SKM-1 treated with dmso at 0.1 percent for 144 hours (cell line): ENCODE data around the gene KIF13A.
"Not testable (repeated sequence)": the region's sequence is repeated elsewhere in the genome, so short reads cannot be mapped to it uniquely, and the experiment has no call there.

ENCODE experiments used
- DNase-seq: peaks from one replicate; lab custom pipeline; 2025; ENCODE audit not compliant: unreplicated experiment; lab: John Stamatoyannopoulos, UW

The KIF13A gene

DNA sequence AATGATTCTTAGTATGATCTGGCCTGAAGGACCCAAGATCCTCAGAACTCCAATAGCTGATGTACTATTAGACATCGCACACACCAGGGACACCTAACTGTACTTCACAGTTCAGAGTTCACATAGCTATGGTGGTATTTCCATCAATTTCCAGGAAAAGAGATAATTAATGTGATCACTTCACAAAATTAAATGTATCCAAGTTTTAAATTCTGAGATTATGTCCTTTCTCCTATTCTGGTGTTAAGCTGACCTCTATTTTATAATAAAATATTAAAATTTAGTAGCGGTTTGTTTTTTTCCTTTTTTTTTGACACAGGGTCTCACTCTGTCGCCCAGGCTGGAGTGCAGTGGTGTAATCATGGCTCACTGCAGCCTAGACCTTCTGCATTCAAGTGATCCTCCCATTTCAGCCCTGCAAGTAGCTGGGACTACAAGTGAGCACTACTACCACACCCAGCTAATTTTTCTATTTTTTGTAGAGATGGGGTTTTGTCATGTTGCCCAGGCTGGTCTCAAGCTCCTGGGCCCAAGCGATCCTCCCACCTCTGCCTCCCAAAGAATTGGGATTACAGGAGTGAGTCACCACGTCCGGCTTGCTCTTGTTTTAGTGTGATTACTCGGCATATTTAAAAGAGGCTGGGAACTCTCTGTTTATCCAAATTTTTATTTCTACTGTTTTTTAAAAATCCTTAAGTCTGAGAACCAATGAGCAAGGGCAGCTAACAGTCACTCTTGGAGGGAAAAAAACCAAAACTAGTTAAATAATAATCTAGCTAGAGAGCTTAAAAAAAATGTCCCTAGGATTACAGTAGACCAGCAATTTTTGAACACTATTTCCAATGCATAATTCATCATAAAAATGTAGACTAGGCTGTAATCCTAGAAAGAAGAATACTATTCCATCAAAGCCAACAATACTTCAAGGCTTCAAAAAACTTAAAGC lies 16.0 kb downstream of the KIF13A start:
- DNase-seq: no peak

DNA sequence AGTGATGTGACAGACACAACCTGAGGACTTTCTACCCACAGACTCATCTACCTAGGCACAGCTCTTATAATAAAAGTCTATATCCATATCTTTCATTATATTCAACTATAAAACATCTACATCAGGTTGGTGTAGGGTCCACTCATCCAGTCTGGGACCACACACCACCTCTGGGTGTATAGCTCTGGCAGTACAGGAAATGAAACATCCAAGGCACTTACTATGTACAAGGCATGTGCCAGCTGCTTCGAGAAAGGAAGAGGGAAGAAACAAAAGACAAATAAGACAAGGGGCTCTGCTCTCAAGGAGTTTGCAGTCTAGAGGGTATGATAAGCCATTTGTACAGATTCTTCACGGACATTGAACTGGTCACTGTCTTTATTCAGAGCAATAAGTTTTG lies 18.6 kb downstream of the KIF13A start:
- DNase-seq: no peak

DNA sequence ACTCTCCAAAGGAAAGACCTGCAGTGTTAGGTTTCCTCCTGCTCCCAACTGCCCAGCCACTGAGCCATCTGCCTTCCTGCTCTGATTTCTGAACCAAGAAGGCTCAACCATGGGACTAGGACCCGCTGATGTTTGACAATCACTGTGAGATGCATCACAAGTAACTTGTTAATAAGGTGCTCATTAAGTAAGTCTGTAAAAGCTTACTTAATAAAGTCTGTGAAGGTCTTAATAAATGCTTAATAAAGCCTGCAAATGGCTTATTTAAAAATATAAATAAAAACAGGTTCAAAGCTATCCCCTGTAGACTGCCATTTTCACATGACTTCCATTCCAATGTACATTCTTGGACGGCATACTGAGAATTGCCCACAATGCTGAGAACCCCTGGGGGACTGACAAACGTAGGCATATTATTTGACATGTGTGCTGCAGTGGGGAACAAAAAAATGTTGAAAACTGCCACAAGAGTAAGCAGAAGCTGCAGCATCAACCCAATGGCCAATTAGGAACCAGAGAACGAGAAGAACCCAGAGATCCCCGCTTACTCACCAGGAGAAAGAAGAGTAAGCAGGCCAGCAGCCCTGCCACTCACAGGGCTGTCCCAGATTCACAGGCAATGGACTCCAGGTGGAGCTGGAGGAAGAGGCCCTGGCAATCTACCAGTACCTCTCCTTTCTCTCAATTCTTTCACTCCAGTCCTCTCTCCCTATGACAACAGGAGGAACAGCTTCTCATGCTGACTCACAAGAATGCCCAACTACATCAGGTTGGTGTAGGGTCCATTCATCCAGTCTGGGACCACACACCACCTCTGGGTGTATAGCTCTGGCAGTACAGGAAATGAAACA lies 19.5 kb downstream of the KIF13A start:
- DNase-seq: no peak

DNA sequence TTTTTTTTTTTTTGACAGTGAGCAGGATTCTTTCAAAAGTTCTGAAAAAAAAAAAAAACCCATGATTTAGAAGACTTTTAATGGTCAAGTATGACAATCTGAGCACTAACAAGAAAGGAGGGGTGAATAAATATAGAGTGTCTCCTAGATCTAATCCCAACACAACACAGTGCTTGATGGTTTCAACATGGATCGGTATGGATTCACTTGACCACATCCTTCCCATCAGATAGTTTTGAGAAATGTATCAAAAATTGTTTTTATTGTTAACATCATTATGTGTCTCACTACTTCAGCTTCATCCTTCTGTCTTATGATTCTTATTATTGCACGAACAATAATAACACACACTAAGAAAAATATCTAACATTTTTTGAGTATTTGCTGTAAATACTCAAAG lies 21.0 kb downstream of the KIF13A start:
- no peak for DNase-seq

DNA sequence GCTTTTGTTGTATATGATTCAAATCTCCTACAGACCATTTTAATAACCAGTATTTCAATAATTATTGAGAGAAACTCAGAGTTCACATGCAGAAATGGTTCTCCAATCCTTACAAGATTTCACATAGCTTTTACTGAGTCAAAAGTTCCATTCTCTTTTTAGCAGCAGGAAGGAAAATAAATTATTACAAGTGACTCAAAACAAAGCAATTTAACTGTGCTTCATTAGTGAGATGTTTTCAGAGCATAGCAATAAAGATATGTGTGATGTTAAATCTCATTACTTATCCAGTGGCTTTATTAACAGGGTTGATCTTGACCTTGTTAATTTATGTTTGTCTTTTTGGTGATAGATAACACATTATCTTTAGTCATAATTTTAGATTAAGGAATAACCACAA lies 22.0 kb downstream of the KIF13A start:
- no peak for DNase-seq

DNA sequence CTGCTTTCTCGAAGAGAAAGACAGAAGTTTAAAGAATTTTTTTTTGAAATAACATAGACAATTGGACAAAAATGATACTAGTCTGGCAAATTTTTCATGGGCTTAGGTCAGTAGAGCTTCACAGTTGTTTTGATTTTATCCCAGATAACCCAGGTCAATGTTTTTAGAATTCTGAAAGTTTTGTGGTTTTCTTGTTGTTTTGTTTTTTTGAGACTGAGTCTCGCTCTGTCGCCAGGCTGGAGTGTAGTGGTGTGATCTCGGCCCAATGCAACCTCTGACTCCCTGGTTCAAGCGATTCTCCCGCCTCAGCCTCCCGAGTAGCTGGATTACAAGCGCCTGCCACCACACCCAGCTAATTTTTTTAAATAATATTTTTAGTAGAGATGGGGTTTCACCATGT lies 22.8 kb downstream of the KIF13A start:
- no peak for DNase-seq

DNA sequence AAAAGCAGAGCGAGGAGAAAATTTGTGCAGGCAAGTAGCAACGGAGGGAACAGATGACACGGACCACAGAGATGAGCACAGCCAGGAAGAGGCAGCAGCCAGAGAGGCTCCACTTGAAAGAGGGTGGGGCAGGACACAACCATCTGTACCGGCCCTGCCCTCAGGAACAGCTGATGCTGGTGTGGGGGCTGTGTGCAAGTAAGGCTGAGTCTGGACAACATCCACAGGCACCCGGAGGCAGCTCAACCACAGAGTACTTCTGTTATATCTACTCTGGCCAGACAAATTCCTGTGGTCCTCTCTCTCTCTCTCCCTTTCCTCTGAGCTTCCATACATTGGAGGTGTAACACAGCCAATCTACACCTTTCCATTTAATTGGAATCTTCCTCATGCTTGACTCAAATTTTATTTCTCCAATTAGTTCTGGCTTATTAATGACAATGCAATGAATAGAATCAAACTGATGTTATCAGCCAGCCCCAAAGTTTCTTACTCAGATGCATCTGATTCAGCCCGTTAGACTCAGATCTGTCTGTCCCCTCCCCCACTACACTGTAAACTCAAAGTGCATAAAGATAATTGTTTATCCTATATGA lies 24.9 kb downstream of the KIF13A start:
- no peak for DNase-seq

DNA sequence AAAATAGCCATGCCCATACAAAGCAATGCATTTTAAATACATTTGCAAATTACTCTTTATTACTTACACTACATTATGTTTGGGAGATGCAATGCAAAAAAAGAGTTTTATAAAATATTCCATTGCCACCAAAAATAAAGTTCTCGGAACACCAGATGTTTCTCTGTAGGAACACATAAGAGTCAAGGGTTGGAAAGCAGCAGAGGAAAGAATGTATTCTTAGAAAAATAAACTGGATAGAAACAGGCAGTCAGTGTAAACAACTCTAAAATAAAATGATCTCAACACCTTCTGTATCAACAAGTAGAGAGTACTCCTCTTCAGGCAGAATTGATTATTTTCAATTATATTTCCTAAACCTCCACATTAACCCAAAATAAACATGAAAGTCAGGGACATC lies 28.1 kb downstream of the KIF13A start:
- no peak for DNase-seq

DNA sequence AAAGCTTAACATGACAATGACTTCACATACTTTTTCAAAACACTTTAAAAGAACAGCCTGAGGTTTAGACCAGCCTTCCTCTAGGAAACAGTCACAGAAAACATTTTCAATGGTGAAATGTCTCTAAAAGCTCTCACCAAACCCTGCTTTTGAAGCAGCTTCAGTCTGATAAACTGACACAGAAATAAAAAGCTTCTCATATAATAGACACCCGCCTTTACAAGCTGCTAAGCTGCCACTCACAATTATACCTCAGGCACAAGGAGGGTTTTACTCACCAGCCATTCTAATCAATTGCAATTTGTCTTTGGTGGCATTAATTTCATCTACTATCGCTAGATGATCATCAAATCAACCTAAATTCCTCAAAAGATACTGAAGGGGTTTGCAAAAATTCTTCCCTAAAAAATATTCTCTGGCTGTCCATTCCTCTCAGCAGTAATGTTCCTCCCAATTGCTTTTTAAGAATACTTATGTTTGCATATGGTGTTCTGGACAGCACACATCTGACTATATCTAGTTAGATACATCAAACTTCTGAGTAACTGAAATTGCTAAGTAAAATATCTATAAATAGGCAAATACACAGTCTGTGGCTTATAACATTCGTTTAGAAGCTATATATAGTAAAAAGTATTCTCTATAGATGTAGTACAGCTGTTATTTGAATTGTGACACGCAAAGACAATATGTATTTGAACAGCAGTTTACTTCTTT lies 29.4 kb downstream of the KIF13A start:
- no peak for DNase-seq

DNA sequence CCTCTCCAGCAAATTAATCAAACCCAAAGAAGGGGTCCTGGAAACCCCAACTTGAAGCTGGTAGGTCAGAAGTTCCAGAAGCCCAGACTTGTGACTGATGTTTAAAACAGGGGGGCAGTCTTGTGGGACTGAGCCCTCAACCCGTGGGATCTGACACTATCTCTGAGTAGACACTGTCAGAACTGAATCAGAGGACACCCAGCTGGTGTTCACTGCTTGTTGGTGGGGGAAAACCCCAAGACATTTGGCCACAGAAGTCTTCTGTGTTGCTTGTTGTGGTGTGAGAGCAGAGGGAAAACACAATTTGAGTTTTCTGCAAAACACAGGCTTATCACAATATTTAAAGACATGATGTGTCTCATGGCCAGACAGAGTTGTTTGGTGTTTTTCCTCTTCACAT lies 29.9 kb downstream of the KIF13A start:
- no peak for DNase-seq

DNA sequence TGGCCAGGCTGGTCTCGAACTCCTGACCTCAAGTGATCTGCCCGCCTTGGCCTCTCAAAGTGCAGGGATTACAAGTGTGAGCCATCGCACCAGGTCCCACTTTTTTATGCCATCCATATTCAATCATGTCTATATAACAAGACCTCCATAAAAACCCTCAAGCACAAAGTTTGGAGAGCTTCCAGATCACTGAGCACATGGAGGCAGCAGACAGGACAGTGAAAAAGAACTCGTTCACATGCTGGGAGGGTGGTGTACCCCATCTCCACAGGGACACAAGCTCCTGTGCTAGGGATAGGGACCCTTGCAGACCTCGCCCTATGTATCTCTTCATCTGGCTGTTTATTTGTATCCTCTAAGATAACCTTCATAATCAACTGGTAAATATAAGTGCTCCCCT lies 30.3 kb downstream of the KIF13A start:
- DNase-seq: no peak

DNA sequence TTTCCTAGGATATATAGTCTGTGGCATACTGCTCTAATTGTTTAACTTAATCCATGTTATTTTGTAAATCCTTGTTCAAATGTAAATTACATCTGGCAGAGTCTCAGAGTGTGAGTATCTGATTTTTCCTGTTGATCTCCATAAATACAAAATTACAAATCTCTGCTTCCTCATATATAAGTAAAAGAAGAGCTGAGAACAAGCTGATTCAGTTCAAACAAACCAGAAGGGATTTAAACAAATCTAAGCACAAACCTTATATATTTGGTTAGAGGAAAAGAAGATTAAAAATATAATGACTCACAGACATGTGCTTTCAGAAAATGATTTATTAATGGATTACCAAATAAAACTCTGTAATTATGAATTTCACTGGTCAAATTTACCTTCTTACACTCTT lies 37.3 kb downstream of the KIF13A start:
- no peak for DNase-seq

DNA sequence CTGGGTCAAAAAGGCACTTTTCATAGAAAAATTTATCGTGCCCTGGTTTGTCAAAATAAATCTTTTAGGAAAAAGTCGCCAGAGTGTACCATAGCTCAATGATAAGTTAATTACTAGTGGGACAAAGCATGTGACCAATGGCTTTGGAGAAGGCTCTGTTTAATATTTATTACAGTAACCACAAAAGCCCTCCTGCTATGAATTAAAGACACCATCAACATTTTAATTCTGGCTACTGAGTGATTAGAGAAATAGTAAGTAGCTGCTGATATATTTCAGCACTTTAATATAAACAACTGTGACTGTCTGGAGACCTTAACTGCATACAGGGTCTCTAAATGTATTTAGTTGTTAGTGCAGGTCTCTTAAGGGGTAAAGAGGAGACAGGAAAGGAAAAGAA lies 38.3 kb downstream of the KIF13A start:
- DNase-seq: no peak

DNA sequence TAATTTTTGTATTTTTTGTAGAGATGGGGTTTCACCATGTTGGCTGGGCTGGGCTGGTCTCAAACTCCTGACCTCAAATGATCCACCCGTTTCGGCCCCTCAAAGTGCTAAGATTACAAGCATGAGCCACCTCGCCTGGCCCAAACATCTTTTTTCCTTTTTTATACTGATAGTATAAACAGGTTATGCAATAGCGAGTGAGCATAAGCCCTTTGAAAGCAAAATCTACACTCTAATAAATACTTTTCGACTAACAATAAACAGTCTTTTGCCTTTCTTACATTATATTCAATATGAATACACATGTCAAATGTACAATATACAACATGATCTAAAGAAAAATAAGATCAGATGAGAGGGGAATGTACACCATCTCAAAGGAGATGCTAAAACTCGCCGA lies 38.7 kb downstream of the KIF13A start:
- no peak for DNase-seq

DNA sequence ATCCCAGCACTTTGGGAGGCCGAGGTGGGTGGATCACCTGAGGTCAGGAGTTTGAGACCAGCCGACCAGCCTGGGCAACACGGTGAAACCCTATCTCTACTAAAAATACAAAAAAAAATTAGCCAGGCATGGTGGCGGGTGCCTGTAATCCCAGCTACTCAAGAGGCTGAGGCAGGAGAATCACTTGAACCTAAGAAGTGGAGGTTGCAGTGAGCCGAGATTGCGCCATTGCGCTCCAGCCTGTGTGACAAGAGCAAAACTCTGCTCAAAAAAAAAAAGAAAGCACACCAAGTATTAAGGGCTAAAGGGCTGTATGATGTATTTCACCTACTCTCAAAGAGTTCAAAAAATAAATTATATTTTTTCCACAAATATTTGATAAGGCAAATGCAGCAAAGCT lies 39.9 kb downstream of the KIF13A start:
- not testable (repeated sequence) for DNase-seq

DNA sequence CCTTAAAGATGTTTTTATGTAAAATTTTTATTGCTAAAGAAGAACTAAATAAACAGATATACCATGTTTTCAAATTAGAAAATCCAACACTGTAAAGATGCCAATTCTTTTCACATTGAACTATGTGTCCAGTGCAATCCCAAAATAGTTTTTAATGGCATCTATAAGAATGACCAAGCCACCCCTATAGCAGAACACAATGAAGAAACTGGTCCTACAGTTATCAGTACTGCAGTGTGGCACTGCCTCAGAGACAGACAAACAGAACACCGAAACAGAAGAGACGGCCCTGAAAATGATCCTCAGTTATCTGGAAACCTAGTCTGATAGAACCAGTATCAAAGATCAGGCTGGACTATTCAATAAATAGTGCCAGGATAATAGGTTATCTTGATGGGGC lies 41.9 kb downstream of the KIF13A start:
- DNase-seq: no peak

DNA sequence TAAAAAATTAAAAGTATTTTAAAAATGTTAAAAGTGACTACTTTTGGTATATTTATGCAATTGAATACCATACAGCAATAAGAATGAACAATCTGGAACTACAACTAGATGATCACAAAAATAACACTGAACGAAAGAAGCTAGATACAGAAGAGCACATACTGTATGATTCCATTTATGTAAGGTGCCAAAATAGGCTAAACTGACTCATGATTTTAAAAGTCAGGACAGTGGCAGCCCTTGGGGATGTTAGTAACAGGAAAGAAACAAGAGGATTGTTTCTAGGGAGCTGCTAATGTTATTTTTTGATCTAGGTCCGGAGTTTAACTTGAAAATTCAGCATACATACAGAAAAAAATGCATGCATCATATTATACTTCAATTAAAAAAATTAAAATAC lies 42.3 kb downstream of the KIF13A start:
- no peak for DNase-seq

DNA sequence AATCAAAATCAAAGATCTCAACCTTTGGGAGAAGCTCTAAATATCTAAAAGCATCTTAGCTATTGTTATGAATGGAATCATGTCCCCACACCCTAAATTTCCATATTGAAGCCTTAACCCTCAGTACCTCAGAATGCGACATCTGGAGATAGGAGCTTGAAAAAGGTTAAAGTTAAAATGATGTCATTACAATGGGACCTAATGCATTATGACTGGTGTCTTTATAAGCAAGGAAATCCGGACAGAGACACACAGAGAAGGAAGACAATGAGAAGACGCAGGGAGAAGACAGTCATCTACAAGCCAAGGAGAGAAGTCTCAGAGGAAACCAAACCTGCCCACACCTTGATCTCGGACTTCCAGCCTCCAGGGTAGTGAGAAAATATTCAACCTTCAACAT lies 46.1 kb downstream of the KIF13A start:
- no peak for DNase-seq

DNA sequence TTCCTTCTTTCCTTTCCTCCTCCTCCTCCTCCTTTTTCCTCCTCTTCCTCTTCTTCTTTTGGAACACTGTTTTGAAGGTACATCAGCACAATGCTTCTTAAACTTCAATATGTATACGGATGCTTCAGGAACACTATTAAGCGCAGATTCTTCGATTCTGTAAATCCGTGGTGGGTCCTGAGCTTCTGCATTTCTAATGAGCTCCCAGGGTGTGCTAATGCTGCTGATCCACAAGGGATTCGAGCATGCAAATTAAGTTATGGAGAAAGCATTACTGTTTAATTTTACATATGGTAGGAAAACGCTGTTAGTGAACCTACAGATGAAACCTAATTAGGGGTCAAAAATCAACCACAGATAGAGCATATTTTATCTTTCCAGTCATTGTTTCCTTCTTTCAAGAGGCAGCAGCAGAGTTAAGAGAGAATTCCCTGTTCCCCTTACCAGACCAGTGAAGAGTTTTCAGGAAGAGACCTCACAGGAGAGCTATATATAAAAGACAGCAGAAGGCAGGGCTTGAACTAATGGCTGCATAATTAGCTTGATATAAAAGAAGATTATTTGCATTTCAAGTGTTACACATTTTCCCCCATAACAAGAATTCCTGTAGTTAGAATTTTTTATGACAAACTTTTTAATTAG lies 47.2 kb downstream of the KIF13A start:
- DNase-seq: no peak

DNA sequence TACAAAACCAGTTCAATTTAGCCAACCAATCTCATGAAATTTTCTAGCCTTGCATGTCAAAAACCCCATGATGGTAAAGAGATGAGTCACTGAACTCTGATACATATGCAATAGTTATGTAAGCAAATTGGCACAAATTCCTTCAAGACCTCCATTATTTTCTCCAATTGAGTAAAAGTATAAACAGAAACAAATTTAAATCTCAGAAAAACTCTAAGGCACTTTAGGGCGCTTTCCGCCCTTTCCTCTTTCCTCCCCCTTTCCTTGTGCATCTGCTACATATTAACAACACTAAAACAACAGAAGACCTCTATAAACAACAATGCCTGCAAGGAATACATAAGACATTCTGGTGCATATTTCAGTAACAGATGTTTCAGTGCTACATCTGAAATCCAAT lies 48.5 kb downstream of the KIF13A start:
- DNase-seq: no peak
